CD4-positive, alpha-beta T cell treated with Interleukin-4 for 1 hour (primary cell): ENCODE data around the gene SH3BP4.

Experiments used
- DNase-seq, 2 donors: peaks; one replicate each; pipeline ENCODE4 v3.0.0-alpha.2; 2020 to 2022

SH3BP4 gene

GRCh38 chr2:235095569-235095968 is 143.8 kb downstream of the SH3BP4 start:
- DNase-seq, result no peak

DNA sequence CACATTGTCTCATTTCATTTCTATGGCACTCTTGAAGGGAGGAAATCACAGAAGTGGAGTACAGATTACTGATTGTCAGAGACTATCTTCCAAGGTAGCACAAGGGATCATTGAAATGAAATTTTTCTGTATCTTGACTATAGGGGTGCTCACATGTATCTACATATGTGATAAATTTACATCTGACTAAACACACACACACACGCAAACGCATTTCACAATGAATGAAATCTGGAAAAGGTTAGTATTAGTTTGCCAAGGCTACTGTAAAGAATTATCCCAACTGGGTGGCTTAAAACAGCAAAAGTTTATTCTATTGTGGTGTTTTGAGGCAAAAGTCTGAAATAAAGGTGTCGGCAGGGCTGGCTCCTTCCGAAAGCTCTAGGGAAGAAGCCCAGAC is 144.6 kb downstream of the SH3BP4 start:
- DNase-seq, result no peak

DNA sequence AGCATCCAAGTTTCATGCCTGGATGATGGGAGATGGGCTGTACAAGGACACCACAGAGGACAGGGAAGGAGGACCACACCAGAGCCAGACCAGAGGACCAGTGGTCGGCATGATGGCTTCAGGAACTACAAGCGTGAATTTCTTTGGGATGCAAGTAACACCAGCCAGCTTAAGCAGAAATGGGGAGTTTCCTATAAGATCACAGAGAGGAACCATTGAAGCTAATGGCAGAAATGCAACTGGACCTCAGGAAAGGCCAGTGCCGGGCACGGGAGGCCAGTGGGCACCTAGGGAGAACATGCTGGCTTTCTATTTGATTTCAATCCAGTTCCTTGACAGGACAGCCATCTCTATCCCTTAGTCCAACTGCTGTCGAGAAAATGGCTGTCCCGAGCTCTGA is 145.4 kb downstream of the SH3BP4 start:
- DNase-seq, result no peak

- no peak for DNase-seq
Observed at GRCh38 chr2:235098269-235098668, 146.5 kb downstream of the SH3BP4 start.

GRCh38 chr2:235098736-235099494 is 147.1 kb downstream of the SH3BP4 start:
- DNase-seq, result no peak

GRCh38 chr2:235102896-235103295 is 151.1 kb downstream of the SH3BP4 start:
- DNase-seq, result no peak
